Psoas muscle (tissue), 8 donors: Measurements from ENCODE around the gene DPYSL3. TPM values are rescaled to one million over a fixed set of nuclear protein-coding genes. Genes with fewer than 3 reads are reported as not detected.

Experiments used
- ATAC-seq, 4 donors: fragments of 200-7000 bp; cut with Tn5 transposase; one replicate each; pipeline ENCODE4 v1.9.1; 2020; ENCODE audit warnings: moderate library complexity in 3 of 4, mild to moderate bottlenecking in 2 of 4
- DNase-seq, 2 donors: peaks; one replicate each; pipeline ENCODE4 v3.0.0-alpha.2; 2020
- H3K27ac ChIP-seq: fragments of 200-600 bp; one replicate; pipeline ENCODE4 v1.8.0; 2022
- H3K27me3 ChIP-seq, 3 donors: fragments of 200-600 bp in 1 of 3; one replicate each; pipeline versions ENCODE4 v1.6.1 to v1.8.0; 2013 to 2022; ENCODE audit warnings: low read length in 2 of 3, mild to moderate bottlenecking in 2 of 3, moderate library complexity in 1 of 3; ENCODE audit not compliant: insufficient read depth in 3 of 3
- H3K36me3 ChIP-seq, 2 donors: fragments of 200-600 bp in 1 of 2; one replicate each; pipeline versions ENCODE4 v1.6.1 to v1.8.0; 2013 to 2022; ENCODE audit warnings: low read depth in 1 of 2, mild to moderate bottlenecking in 1 of 2, moderate library complexity in 1 of 2; ENCODE audit not compliant: insufficient read depth in 1 of 2
- H3K4me1 ChIP-seq: fragments of 200-600 bp; one replicate; pipeline ENCODE4 v1.8.0; 2022
- H3K4me3 ChIP-seq: fragments of 200-600 bp; one replicate; pipeline ENCODE4 v1.8.0; 2022; ENCODE audit warnings: mild to moderate bottlenecking
- H3K9me3 ChIP-seq: fragments of 200-600 bp; one replicate; pipeline ENCODE4 v1.8.0; 2022
- WGBS, 3 donors: extraction: QIAGEN DNeasy Blood & Tissue Kit; methylation state at CpG; one replicate each; pipeline versions ENCODE4 v1.1.6 to v1.1.7; 2013; 5-methylcytosine and 5-hydroxymethylcytosine counted together
- intact Hi-C, 2 donors: fragments of 100-400 bp; cut with DNase I; formaldehyde crosslinking; loops; one replicate each; pipeline versions ENCODE4 v1.11.0 to v1.14.2; 2022
- polyA plus RNA-seq, 3 donors: library from polyadenylated mRNA; stranded (reverse); fragments of 200-250 nt; gene quantifications; one replicate each; pipeline ENCODE4 v1.2.3, GENCODE V29; 2013
- total RNA-seq, 4 donors: library from RNA; stranded (reverse); fragmentation: NEBNext Ultra II Directional in 2 of 4; extraction: Animal tissue kit (Norgen Biotek cat#: 25700) in 2 of 4; gene quantifications; one replicate each; pipeline versions ENCODE4 v1.2.1 to v1.2.4, GENCODE V29; 2021 to 2023
- TF ChIP-seq, protein P1 (sequence below): fragments of 200-600 bp; IDR thresholded peaks from one replicate; pipeline ENCODE4 v1.8.0; 2022; ENCODE audit warnings: antibody characterized with exemption
- donor health status: healthy with polysubstance abuse.
- donor health status: DM: no; HTN: no; CAD: no; lungs with moderate emphysema.
- donor health status: Bipolar disorder and iron deficiency.
- donor health status: healthy.
- donor health status: DM: yes; HTN: yes; CAD: no.
- donor health status: DM: no; HTN: no; CAD: no.
- donor health status: DM: no; HTN: no; CAD: no.
- donor health status: DM: yes; HTN: yes; CAD: no.

DPYSL3 gene
- total and polyA plus RNA-seq, 7 donors, result 8.8 to 58.5 (median 18.0) TPM

DNA sequence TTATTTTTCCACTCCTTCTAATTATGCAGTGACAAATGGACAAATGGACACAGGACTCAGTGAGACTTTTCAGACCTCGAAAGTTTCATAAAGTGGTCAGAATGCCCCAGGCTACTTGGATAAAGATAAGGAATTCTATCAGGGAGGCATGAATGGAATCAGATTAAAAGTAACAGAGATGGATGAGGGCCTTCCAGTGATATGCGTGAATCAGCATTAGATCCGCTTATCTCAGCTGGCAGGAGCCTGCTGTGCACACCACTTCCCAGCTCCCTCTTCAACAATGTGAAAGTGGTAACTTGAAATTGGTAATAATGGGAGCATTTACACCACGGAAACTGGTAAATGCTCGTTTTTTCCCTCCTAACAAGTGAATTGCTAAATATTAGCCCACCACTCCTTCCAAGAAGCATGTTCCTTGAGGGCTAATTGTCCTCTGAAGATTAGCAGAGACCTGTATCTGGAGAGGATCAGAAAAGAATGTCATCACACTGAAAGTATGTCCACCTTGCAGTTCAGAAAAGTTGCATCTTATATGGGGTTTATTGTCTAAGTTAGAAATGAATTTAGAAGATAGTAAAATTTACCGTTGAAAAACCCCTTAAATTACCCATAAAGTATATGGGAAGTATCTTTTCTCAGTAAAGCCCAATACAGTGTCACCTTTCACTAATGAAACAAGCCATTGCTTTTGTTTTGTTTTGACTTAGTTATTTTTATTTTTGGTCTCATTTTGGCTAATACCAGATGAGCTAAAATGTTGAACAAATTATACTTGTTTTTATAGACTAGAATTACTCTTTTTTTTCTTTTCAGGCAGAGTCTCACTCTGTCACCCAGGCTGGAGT is 125.3 kb downstream of the DPYSL3 start:
- intact Hi-C loops, result no loop called here
- Histone ChIP-seq H3K4me3 (no peak overlapping the region), H3K27ac (no peak overlapping the region), H3K27me3 (no peaks in the 10 kb centered on the region), H3K9me3 (no peaks in the 10 kb centered on the region), H3K36me3 (no peaks in the 10 kb centered on the region), H3K4me1 (no peaks in the 10 kb centered on the region)
- no peak for DNase-seq
- ATAC-seq, result no peak
- WGBS, 3 donors, result 58 to 64% (median 58%) methylated on average over 6 of the region's 6 CpGs
- TF ChIP-seq, protein P1, sequence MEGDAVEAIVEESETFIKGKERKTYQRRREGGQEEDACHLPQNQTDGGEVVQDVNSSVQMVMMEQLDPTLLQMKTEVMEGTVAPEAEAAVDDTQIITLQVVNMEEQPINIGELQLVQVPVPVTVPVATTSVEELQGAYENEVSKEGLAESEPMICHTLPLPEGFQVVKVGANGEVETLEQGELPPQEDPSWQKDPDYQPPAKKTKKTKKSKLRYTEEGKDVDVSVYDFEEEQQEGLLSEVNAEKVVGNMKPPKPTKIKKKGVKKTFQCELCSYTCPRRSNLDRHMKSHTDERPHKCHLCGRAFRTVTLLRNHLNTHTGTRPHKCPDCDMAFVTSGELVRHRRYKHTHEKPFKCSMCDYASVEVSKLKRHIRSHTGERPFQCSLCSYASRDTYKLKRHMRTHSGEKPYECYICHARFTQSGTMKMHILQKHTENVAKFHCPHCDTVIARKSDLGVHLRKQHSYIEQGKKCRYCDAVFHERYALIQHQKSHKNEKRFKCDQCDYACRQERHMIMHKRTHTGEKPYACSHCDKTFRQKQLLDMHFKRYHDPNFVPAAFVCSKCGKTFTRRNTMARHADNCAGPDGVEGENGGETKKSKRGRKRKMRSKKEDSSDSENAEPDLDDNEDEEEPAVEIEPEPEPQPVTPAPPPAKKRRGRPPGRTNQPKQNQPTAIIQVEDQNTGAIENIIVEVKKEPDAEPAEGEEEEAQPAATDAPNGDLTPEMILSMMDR, result no peak

DNA sequence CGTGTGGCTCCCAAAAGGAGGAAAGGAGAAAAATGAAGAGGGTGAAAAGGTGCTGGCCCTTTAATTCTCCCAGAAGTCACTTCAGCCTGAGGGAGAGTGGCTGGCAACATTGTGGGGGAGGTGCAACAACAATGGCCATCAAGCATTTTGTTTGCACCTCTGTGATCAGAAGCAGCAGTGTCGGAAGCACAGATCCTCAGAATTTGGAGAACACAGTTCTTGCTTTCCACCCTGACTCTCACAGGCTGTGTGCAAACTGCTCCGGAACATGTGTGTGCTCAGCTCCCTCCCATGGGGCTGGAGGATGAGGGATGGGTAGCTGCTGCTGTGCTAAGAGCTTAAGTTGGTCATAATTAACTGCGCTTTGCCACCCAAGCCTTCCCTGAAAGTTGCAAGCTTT is 127.1 kb downstream of the DPYSL3 start:
- no peak for DNase-seq
- H3K9me3 ChIP-seq, result no peaks in the 10 kb centered on the region
- intact Hi-C loops, result no loop called here
- TF ChIP-seq, protein P1, result no peak
- peak overlapping the region; percentile 29 for H3K4me3 ChIP-seq
- H3K27me3 ChIP-seq, result no peaks in the 10 kb centered on the region
- H3K27ac ChIP-seq, result no peak overlapping the region
- no peaks in the 10 kb centered on the region for H3K36me3 ChIP-seq
- WGBS, 3 donors, result 53 to 61% (median 59%) methylated on average over 4 of the region's 4 CpGs
- no peaks in the 10 kb centered on the region for H3K4me1 ChIP-seq
- ATAC-seq, result peak in 1 of 4 donors; percentile 68

DNA sequence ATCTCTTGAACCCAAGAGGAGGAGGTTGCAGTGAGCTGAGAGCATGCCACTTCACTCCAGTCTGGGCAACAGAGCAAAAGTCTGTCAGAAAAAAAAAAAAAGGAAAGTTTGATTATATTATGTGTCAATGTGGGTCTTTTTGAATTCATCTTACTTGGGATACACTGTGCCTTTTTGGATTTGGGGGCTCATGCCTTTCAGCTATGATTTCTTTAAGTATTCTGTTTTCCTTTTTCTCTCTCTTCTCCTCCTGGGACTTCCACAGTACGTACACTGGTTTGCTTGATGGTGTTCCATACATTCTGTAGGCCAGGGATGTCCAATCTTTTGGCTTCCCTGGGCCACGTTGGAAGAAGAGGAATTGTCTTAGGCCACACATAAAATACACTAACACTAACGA is 128.3 kb downstream of the DPYSL3 start:
- DNase-seq (no peak), ATAC-seq (no peak)
- Histone ChIP-seq H3K36me3 (no peaks in the 10 kb centered on the region), H3K9me3 (no peaks in the 10 kb centered on the region), H3K4me1 (no peaks in the 10 kb centered on the region), H3K27me3 (no peaks in the 10 kb centered on the region), H3K4me3 (no peak overlapping the region), H3K27ac (no peak overlapping the region)
- intact Hi-C loops, result no loop called here
- 91 to 94% (median 94%) methylated on average over 3 of the region's 3 CpGs for whole genome bisulfite sequencing, 3 donors
- TF ChIP-seq, protein P1, result no peak

DNA sequence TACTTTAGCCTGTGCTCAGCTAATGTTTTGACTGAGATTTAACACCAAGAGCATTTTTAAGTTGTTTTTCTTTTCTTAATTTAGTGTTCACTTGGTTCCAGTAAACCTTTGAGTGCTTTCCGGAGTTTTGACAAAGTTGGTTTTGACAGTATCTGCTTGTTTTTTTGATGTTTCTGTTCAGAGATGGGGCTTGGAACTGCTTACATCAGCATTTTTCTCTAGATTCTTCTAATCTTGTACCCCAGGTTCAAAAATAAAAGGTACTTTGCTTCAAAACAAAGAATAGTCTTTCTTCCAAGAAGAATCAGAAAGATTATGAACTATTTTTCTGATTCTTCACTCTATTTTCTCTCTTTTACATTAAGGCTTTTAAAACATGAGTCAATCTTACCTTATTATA is 132.2 kb downstream of the DPYSL3 start:
- ATAC-seq (no peak), DNase-seq (no peak)
- no peaks in the 10 kb centered on the region for H3K4me1 ChIP-seq
- H3K4me3 ChIP-seq, result no peak overlapping the region
- no peak overlapping the region for H3K27ac ChIP-seq
- no peaks in the 10 kb centered on the region for H3K36me3 ChIP-seq
- WGBS, 3 donors, result 86 to 97% (median 96%) methylated on average over 1 of the region's 1 CpG
- TF ChIP-seq, protein P1, result no peak
- no peaks in the 10 kb centered on the region for H3K9me3 ChIP-seq
- H3K27me3 ChIP-seq, result no peaks in the 10 kb centered on the region
- intact Hi-C loops, result no loop called here
